Activated T-cell treated with anti-CD3 and anti-CD28 coated beads, Interleukin-2, amount 50 U/mL, for 1 hour (primary cell): Measurements from ENCODE around the gene MAPK4.
"Not testable (repeated sequence)": the region's sequence is repeated elsewhere in the genome, so short reads cannot be mapped to it uniquely, and the experiment has no call there.

Experiments used
- DNase-seq: peaks from one replicate; pipeline ENCODE4 v3.0.0-alpha.2; 2020

The MAPK4 gene

GRCh38 chr18:50578030-50578429, 18.1 kb downstream of the MAPK4 start:
- no peak for DNase-seq

- DNase-seq, result no peak
Measured at GRCh38 chr18:50578651-50579050, 18.8 kb downstream of the MAPK4 start.

GRCh38 chr18:50579061-50579774, 19.3 kb downstream of the MAPK4 start:
- no peak for DNase-seq

GRCh38 chr18:50581517-50581916, 21.6 kb downstream of the MAPK4 start:
- no peak for DNase-seq

- no peak for DNase-seq
Measured at GRCh38 chr18:50582500-50582899, 22.6 kb downstream of the MAPK4 start.

GRCh38 chr18:50586710-50587109, 26.8 kb downstream of the MAPK4 start:
- no peak for DNase-seq

- no peak for DNase-seq
Measured at GRCh38 chr18:50590593-50590992, 30.7 kb downstream of the MAPK4 start.

GRCh38 chr18:50594012-50594411, 34.1 kb downstream of the MAPK4 start:
- no peak for DNase-seq

- DNase-seq, result no peak
Measured at GRCh38 chr18:50594942-50595341, 35.1 kb downstream of the MAPK4 start.

GRCh38 chr18:50602466-50602865, 42.6 kb downstream of the MAPK4 start:
- no peak for DNase-seq

- no peak for DNase-seq
Measured at GRCh38 chr18:50606609-50607008, 46.7 kb downstream of the MAPK4 start.

GRCh38 chr18:50607378-50607926, 47.6 kb downstream of the MAPK4 start:
- DNase-seq, result no peak

GRCh38 chr18:50609171-50609570, 49.3 kb downstream of the MAPK4 start:
- DNase-seq, result not testable (repeated sequence)

GRCh38 chr18:50610349-50610748, 50.5 kb downstream of the MAPK4 start:
- DNase-seq, result no peak

GRCh38 chr18:50611529-50611941, 51.6 kb downstream of the MAPK4 start:
- no peak for DNase-seq

GRCh38 chr18:50614838-50615237, 55.0 kb downstream of the MAPK4 start:
- no peak for DNase-seq

- no peak for DNase-seq
Measured at GRCh38 chr18:50616484-50617048, 56.7 kb downstream of the MAPK4 start.

- no peak for DNase-seq
Measured at GRCh38 chr18:50619861-50620275, 60.0 kb downstream of the MAPK4 start.

GRCh38 chr18:50620319-50620718, 60.4 kb downstream of the MAPK4 start:
- no peak for DNase-seq

- no peak for DNase-seq
Measured at GRCh38 chr18:50621366-50621765, 61.5 kb downstream of the MAPK4 start.

- DNase-seq, result no peak
Measured at GRCh38 chr18:50622320-50622719, 62.4 kb downstream of the MAPK4 start.

- DNase-seq, result no peak
Measured at GRCh38 chr18:50622865-50623393, 63.0 kb downstream of the MAPK4 start.

- DNase-seq, result no peak
Measured at GRCh38 chr18:50623694-50624352, 63.9 kb downstream of the MAPK4 start.

GRCh38 chr18:50624981-50625380, 65.1 kb downstream of the MAPK4 start:
- DNase-seq, result no peak
